Breast epithelium (tissue), 3 donors: Measurements from ENCODE around the gene CEP78.

Source experiments
- CTCF ChIP-seq, 3 donors: fragments of 450-650 bp; IDR thresholded peaks; one replicate each; pipeline ENCODE4 v1.5.1; 2016 to 2017; ENCODE audit warnings: antibody characterized with exemption in 3 of 3, mild to moderate bottlenecking in 3 of 3, moderate library complexity in 3 of 3
- POLR2AphosphoS5 ChIP-seq, 3 donors: sonication (generic); formaldehyde crosslinking; IDR thresholded peaks; one replicate each; pipeline ENCODE4 v1.6.1; 2017; ENCODE audit warnings: antibody characterized with exemption in 3 of 3

DNA sequence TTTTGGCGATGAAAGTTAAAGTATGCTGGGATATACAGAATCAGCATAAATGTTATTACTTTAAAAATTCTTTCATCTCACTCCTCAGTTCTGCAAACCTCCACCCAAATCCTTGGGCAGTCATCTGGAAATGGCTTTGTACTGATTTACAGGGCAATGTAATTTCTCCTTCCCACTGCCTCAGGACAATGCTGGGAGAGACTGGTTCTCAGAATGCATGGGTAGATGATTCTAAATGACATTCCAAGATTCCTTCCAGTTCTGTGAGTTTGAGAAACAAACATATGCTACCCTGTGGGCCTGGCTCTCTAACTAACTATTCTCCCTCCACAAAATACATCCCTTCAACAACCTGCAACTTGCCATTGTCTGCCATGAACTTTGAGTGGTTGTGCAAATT is 53.6 kb downstream of the CEP78 start:
- TF ChIP-seq POLR2AphosphoS5 (IDR thresholded peaks at IDR 0.05) = no peak
- no peak for TF ChIP-seq CTCF (IDR thresholded peaks at IDR 0.05)
